WTC11 (cell line): ENCODE data around the gene GHRHR. TPM values are rescaled to one million over a fixed set of nuclear protein-coding genes. Genes with fewer than 3 reads are reported as not detected.

Experiments used
- ATAC-seq: fragments of 200-7000 bp; cut with Tn5 transposase; 2 replicates; pipeline ENCODE4 v1.10.0; 2021; ENCODE audit warnings: mild to moderate bottlenecking, moderate library complexity
- CTCF ChIA-PET: fragments of 300-600 bp; sonication (Branson Sonifier 250); formaldehyde crosslinking; loops from one replicate; lab custom pipeline; 2021; ENCODE audit warnings: antibody characterized with exemption; lab: Charles Lee
- POLR2A ChIA-PET: fragments of 350-600 bp; sonication (Branson Sonifier 250); formaldehyde crosslinking; loops from one replicate; lab custom pipeline; 2021; ENCODE audit warnings: antibody characterized with exemption; lab: Charles Lee
- DNase-seq: peaks from one replicate; pipeline ENCODE4 v3.0.0; 2021; ENCODE audit warnings: low spot score
- H3K27ac Mint-ChIP-seq: 2 replicates; pipeline ENCODE4 v1.8.0; 2021; ENCODE audit warnings: mixed read lengths
- H3K27me3 Mint-ChIP-seq: 2 replicates; pipeline ENCODE4 v1.8.0; 2021; ENCODE audit warnings: low read depth, mild to moderate bottlenecking, moderate library complexity, mixed read lengths
- H3K36me3 Mint-ChIP-seq: 2 replicates; pipeline ENCODE4 v1.8.0; 2021; ENCODE audit warnings: mixed read lengths
- H3K4me1 Mint-ChIP-seq: 2 replicates; pipeline ENCODE4 v1.8.0; 2022; ENCODE audit warnings: mixed read lengths
- H3K4me3 Mint-ChIP-seq: 2 replicates; pipeline ENCODE4 v1.8.0; 2021; ENCODE audit warnings: mild to moderate bottlenecking, moderate library complexity, mixed read lengths
- H3K9me3 Mint-ChIP-seq: 2 replicates; pipeline ENCODE4 v1.8.0; 2021; ENCODE audit warnings: mixed read lengths
- CBFB ChIP-seq: sonication (generic); formaldehyde crosslinking; IDR thresholded peaks from 2 replicates; pipeline ENCODE4 v1.8.1; 2022; ENCODE audit warnings: mild to moderate bottlenecking, low read depth, missing genetic modification reagents
- ELF4 ChIP-seq: sonication (generic); formaldehyde crosslinking; IDR thresholded peaks from 2 replicates; pipeline ENCODE4 v1.8.1; 2022; ENCODE audit warnings: low read depth, mild to moderate bottlenecking, moderate library complexity, missing genetic modification reagents
- EMX1 ChIP-seq: fragments of 250-450 bp; sonication (Bioruptor Pico); IDR thresholded peaks from 2 replicates; pipeline ENCODE4 v1.8.0; 2021; ENCODE audit warnings: mild to moderate bottlenecking
- HMGA2 ChIP-seq: fragments of 250-450 bp; sonication (Bioruptor Pico); IDR thresholded peaks from 2 replicates; pipeline ENCODE4 v1.4.0; 2021; ENCODE audit warnings: mild to moderate bottlenecking, moderate library complexity
- JUN ChIP-seq: sonication (generic); formaldehyde crosslinking; IDR thresholded peaks from 2 replicates; pipeline ENCODE4 v1.8.0; 2023; ENCODE audit warnings: mild to moderate bottlenecking, missing genetic modification reagents
- MYBL2 ChIP-seq: sonication (generic); formaldehyde crosslinking; IDR thresholded peaks from 2 replicates; pipeline ENCODE4 v1.8.1; 2023; ENCODE audit warnings: mild to moderate bottlenecking, moderate library complexity, missing genetic modification reagents
- NFE2L1 ChIP-seq: sonication (generic); formaldehyde crosslinking; IDR thresholded peaks from 2 replicates; pipeline ENCODE4 v1.8.1; 2023; ENCODE audit warnings: missing genetic modification reagents
- NR1H2 ChIP-seq: sonication (generic); formaldehyde crosslinking; IDR thresholded peaks from 2 replicates; pipeline ENCODE4 v1.9.0; 2021; ENCODE audit warnings: mild to moderate bottlenecking, moderate library complexity, missing genetic modification reagents
- SMAD4 ChIP-seq: sonication (generic); formaldehyde crosslinking; IDR thresholded peaks from 2 replicates; pipeline ENCODE4 v1.8.0; 2022; ENCODE audit warnings: mild to moderate bottlenecking, missing genetic modification reagents
- SP1 ChIP-seq: sonication (generic); formaldehyde crosslinking; conservative IDR thresholded peaks from 2 replicates; pipeline ENCODE4 v1.8.1; 2022; ENCODE audit warnings: missing genetic modification reagents
- TCF7 ChIP-seq: sonication (generic); formaldehyde crosslinking; IDR thresholded peaks from 2 replicates; pipeline ENCODE4 v1.8.0; 2022; ENCODE audit warnings: mild to moderate bottlenecking, low read depth, missing genetic modification reagents, moderate library complexity
- TEAD4 ChIP-seq: sonication (generic); formaldehyde crosslinking; IDR thresholded peaks from 2 replicates; pipeline ENCODE4 v1.8.0; 2022; ENCODE audit warnings: mild to moderate bottlenecking, missing genetic modification reagents
- ZNF121 ChIP-seq: sonication (generic); formaldehyde crosslinking; IDR thresholded peaks from 2 replicates; pipeline ENCODE4 v1.8.0; 2023; ENCODE audit warnings: missing genetic modification reagents
- total RNA-seq: library from RNA; stranded (reverse); gene quantifications from 3 replicates; pipeline ENCODE4 v1.2.3, GENCODE V29; 2021
- TF ChIP-seq, protein P1 (sequence below): sonication (generic); formaldehyde crosslinking; IDR thresholded peaks from 2 replicates; pipeline ENCODE4 v1.8.1; 2022; ENCODE audit warnings: missing genetic modification reagents, borderline replicate concordance
- TF ChIP-seq, protein P2 (sequence below): fragments of 250-450 bp; sonication (Bioruptor Pico); conservative IDR thresholded peaks from 2 replicates; pipeline ENCODE4 v1.9.0; 2021; ENCODE audit warnings: mild to moderate bottlenecking
- TF ChIP-seq, protein P3 (sequence below): fragments of 250-450 bp; sonication (Bioruptor Pico); IDR thresholded peaks from 2 replicates; pipeline ENCODE4 v1.9.0; 2021; ENCODE audit warnings: mild to moderate bottlenecking
- TF ChIP-seq, protein P4 (sequence below): sonication (generic); formaldehyde crosslinking; IDR thresholded peaks from 2 replicates; pipeline ENCODE4 v1.8.0; 2022; ENCODE audit warnings: missing genetic modification reagents
- TF ChIP-seq, protein P5 (sequence below): sonication (generic); formaldehyde crosslinking; conservative IDR thresholded peaks from 2 replicates; pipeline ENCODE4 v1.8.1; 2023; ENCODE audit warnings: mild to moderate bottlenecking, low read depth, missing genetic modification reagents, moderate library complexity
- TF ChIP-seq, protein P6 (sequence below): sonication (generic); formaldehyde crosslinking; IDR thresholded peaks from 2 replicates; pipeline ENCODE4 v1.8.1; 2022; ENCODE audit warnings: low read depth, mild to moderate bottlenecking, moderate library complexity, missing genetic modification reagents, borderline replicate concordance

Gene GHRHR
- total RNA-seq, 1 experiment from 2014 or later: 5.0 TPM

DNA sequence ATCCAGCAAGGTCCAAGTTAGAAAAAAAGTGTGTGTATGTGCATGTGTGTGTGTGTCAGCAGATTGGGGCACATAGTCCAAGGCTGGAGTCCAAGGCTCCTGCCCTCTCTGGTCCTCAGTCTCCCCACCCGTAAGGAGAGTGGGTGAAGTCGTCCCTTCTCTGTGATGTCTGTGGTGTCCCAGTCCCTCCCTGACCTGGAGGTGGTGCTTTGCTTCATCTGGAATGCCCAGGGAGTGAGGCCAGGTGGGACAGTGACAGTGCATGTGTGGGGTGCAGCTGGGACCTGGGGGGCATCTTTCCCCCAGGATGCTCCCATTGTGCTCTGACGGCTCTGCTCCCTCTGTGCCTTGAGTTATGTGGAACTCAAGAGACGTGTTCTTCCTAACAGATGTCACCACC lies 34.1 kb upstream of the GHRHR start:
- peaks cover 13% of the 10 kb centered on the region for H3K9me3 Mint-ChIP-seq
- POLR2A ChIA-PET: no interaction called here
- no peaks in the 10 kb centered on the region for H3K36me3 Mint-ChIP-seq
- ATAC-seq (no peak), DNase-seq (no peak)
- H3K4me1 Mint-ChIP-seq: 0 out of 2 replicates have a peak, but pooled peaks cover 4% of the 10 kb centered on the region
- peaks cover 9% of the 10 kb centered on the region for H3K27me3 Mint-ChIP-seq
- CTCF ChIA-PET: interaction anchor here (2.8 kb wide), 1 partner anchor 9 kb away, joined by 19 read pairs; no protein-coding TSS in a partner anchor
- no peak overlapping the region for H3K4me3 Mint-ChIP-seq
- TF ChIP-seq CBFB (no peak), TCF7 (CRISPR knock-in tag) (no peak), EMX1 (CRISPR knock-in tag) (no peak), HMGA2 (no peak)
- TF ChIP-seq, protein P1, sequence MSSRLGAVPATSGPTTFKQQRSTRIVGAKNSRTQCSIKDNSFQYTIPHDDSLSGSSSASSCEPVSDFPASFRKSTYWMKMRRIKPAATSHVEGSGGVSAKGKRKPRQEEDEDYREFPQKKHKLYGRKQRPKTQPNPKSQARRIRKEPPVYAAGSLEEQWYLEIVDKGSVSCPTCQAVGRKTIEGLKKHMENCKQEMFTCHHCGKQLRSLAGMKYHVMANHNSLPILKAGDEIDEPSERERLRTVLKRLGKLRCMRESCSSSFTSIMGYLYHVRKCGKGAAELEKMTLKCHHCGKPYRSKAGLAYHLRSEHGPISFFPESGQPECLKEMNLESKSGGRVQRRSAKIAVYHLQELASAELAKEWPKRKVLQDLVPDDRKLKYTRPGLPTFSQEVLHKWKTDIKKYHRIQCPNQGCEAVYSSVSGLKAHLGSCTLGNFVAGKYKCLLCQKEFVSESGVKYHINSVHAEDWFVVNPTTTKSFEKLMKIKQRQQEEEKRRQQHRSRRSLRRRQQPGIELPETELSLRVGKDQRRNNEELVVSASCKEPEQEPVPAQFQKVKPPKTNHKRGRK (CRISPR knock-in tag): no peak
- TF ChIP-seq, protein P2, sequence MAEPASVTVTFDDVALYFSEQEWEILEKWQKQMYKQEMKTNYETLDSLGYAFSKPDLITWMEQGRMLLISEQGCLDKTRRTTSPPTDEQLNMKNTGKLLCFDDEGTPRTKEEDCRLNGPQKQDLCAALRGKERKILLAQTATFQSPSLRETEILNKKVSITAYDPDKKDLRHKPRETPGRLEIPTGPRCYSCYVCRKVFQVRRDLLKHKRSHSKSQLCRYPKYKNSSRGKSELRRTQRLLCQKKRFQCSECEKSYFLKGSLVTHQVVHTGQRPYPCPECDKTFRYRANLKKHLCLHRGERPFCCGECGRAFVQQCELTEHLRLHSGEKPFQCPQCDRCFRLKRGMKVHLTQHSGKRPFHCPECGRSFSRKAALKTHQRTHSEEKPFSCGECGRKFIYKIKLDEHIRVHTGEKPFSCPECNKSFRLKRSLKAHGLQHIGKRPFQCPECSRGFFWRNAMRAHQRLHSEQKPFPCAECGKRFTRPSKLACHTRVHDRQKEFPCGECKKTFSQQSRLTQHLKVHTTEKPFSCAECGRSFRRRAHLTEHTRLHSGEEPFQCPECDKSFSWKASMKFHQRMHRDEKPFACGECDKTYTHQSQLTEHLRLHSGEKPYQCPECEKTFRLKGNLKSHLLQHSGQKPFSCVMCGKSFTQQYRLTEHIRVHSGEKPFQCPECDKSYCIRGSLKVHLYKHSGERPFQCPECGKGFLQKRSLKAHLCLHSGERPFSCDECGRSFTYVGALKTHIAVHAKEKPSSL (CRISPR knock-in tag): no peak
- TF ChIP-seq, protein P3, sequence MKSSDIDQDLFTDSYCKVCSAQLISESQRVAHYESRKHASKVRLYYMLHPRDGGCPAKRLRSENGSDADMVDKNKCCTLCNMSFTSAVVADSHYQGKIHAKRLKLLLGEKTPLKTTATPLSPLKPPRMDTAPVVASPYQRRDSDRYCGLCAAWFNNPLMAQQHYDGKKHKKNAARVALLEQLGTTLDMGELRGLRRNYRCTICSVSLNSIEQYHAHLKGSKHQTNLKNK (CRISPR knock-in tag): no peak
- no peak overlapping the region for H3K27ac Mint-ChIP-seq

DNA sequence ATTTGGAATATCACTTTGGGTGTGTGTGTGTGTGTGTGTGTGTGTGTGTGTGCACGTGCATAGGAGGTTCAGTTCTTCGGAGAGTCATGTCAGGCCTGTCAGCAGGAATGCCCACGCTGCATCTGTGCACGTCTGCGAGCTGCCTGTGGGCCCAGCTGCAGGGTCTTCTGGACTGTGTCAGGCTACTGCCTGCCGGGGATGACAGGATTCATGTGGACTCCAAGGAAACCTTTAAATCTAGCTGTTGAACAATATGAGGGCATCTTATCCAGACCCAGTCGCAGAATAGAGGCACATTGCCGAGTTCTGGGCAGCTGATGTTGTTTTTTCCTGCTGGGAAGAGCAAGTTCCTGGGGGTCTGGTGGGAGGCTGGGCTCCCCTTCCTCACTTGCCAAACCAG lies 33.1 kb upstream of the GHRHR start:
- H3K36me3 Mint-ChIP-seq: no peaks in the 10 kb centered on the region
- TF ChIP-seq NFE2L1 (CRISPR knock-in tag) (no peak), JUN (no peak), MYBL2 (CRISPR knock-in tag) (no peak), ZNF121 (CRISPR knock-in tag) (no peak), NR1H2 (CRISPR knock-in tag) (no peak), HMGA2 (no peak), SP1 (CRISPR knock-in tag) (no peak), SMAD4 (CRISPR knock-in tag) (no peak), ELF4 (no peak), TEAD4 (CRISPR knock-in tag) (no peak)
- TF ChIP-seq, protein P4, sequence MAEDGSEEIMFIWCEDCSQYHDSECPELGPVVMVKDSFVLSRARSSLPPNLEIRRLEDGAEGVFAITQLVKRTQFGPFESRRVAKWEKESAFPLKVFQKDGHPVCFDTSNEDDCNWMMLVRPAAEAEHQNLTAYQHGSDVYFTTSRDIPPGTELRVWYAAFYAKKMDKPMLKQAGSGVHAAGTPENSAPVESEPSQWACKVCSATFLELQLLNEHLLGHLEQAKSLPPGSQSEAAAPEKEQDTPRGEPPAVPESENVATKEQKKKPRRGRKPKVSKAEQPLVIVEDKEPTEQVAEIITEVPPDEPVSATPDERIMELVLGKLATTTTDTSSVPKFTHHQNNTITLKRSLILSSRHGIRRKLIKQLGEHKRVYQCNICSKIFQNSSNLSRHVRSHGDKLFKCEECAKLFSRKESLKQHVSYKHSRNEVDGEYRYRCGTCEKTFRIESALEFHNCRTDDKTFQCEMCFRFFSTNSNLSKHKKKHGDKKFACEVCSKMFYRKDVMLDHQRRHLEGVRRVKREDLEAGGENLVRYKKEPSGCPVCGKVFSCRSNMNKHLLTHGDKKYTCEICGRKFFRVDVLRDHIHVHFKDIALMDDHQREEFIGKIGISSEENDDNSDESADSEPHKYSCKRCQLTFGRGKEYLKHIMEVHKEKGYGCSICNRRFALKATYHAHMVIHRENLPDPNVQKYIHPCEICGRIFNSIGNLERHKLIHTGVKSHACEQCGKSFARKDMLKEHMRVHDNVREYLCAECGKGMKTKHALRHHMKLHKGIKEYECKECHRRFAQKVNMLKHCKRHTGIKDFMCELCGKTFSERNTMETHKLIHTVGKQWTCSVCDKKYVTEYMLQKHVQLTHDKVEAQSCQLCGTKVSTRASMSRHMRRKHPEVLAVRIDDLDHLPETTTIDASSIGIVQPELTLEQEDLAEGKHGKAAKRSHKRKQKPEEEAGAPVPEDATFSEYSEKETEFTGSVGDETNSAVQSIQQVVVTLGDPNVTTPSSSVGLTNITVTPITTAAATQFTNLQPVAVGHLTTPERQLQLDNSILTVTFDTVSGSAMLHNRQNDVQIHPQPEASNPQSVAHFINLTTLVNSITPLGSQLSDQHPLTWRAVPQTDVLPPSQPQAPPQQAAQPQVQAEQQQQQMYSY: no peak
- TF ChIP-seq, protein P3 (CRISPR knock-in tag): no peak
- TF ChIP-seq, protein P5, sequence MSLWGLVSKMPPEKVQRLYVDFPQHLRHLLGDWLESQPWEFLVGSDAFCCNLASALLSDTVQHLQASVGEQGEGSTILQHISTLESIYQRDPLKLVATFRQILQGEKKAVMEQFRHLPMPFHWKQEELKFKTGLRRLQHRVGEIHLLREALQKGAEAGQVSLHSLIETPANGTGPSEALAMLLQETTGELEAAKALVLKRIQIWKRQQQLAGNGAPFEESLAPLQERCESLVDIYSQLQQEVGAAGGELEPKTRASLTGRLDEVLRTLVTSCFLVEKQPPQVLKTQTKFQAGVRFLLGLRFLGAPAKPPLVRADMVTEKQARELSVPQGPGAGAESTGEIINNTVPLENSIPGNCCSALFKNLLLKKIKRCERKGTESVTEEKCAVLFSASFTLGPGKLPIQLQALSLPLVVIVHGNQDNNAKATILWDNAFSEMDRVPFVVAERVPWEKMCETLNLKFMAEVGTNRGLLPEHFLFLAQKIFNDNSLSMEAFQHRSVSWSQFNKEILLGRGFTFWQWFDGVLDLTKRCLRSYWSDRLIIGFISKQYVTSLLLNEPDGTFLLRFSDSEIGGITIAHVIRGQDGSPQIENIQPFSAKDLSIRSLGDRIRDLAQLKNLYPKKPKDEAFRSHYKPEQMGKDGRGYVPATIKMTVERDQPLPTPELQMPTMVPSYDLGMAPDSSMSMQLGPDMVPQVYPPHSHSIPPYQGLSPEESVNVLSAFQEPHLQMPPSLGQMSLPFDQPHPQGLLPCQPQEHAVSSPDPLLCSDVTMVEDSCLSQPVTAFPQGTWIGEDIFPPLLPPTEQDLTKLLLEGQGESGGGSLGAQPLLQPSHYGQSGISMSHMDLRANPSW (CRISPR knock-in tag): no peak
- TF ChIP-seq, protein P6, sequence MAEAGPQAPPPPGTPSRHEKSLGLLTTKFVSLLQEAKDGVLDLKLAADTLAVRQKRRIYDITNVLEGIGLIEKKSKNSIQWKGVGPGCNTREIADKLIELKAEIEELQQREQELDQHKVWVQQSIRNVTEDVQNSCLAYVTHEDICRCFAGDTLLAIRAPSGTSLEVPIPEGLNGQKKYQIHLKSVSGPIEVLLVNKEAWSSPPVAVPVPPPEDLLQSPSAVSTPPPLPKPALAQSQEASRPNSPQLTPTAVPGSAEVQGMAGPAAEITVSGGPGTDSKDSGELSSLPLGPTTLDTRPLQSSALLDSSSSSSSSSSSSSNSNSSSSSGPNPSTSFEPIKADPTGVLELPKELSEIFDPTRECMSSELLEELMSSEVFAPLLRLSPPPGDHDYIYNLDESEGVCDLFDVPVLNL (CRISPR knock-in tag): no peak
- TF ChIP-seq, protein P1 (CRISPR knock-in tag): no peak

More for the DNA sequence above, 33.1 kb upstream of the GHRHR start:
- H3K4me1 Mint-ChIP-seq: 0 out of 2 replicates have a peak, but pooled peaks cover 4% of the 10 kb centered on the region
- ChIA-PET CTCF (interaction anchor here (1.7 to 2.8 kb wide), 3 partner anchors 8 to 192 kb away, joined by 5 to 19 read pairs (median 8); no protein-coding TSS in a partner anchor), POLR2A (no interaction called here)
- peaks cover 13% of the 10 kb centered on the region for H3K9me3 Mint-ChIP-seq
- no peak for DNase-seq
- peaks cover 9% of the 10 kb centered on the region for H3K27me3 Mint-ChIP-seq
- no peak overlapping the region for H3K4me3 Mint-ChIP-seq
- ATAC-seq: no peak
- H3K27ac Mint-ChIP-seq: no peak overlapping the region
